ENCODE data around the gene CACNA1C.

DNA sequence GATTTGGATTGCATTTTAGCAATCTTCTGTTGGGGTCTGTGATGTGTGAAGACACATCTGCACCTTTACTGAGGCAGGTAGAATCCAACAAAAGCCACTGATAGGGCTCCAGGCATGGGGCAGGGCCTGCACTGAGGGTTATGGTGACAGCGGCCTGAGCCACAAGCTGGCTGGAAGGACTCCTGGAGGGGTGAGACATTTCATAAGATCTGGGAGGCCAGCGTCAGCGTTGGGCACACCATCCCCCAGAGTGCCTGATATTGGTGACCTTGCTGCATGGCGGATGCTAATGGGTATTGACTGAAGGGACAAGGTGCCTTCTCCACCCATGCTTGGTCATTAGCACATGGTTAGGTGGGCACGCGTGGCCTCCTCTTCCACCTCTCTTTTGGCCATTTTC, 187.6 kb downstream of the CACNA1C start:
- TF ChIP-seq EP300 (IDR thresholded peaks at IDR 0.05): no peak
- TF ChIP-seq, protein P1, sequence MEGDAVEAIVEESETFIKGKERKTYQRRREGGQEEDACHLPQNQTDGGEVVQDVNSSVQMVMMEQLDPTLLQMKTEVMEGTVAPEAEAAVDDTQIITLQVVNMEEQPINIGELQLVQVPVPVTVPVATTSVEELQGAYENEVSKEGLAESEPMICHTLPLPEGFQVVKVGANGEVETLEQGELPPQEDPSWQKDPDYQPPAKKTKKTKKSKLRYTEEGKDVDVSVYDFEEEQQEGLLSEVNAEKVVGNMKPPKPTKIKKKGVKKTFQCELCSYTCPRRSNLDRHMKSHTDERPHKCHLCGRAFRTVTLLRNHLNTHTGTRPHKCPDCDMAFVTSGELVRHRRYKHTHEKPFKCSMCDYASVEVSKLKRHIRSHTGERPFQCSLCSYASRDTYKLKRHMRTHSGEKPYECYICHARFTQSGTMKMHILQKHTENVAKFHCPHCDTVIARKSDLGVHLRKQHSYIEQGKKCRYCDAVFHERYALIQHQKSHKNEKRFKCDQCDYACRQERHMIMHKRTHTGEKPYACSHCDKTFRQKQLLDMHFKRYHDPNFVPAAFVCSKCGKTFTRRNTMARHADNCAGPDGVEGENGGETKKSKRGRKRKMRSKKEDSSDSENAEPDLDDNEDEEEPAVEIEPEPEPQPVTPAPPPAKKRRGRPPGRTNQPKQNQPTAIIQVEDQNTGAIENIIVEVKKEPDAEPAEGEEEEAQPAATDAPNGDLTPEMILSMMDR (IDR thresholded peaks at IDR 0.05): no peak

All from upper lobe of left lung (tissue), 4 donors.